C1 segment of cervical spinal cord (tissue), 14 donors: ENCODE data around the gene C2CD5.
"Not testable (repeated sequence)": the region's sequence is repeated elsewhere in the genome, so short reads cannot be mapped to it uniquely, and the experiment has no call there.

Experiments used
- DNase-seq, 14 donors: peaks; one replicate each; lab custom pipeline; 2025; lab: John Stamatoyannopoulos, UW

C2CD5 gene

GRCh38 chr12:22535478-22535877 lies 8.9 kb downstream of the C2CD5 start:
- DNase-seq: no peak

- no peak for DNase-seq
These were observed 9.3 kb downstream of the C2CD5 start for GRCh38 chr12:22535038-22535437.

- DNase-seq: no peak
These were observed 11.2 kb downstream of the C2CD5 start for GRCh38 chr12:22533155-22533554.

GRCh38 chr12:22532317-22532716 lies 12.0 kb downstream of the C2CD5 start:
- no peak for DNase-seq

GRCh38 chr12:22531205-22531604 lies 13.1 kb downstream of the C2CD5 start:
- DNase-seq: no peak

- no peak for DNase-seq
These were observed 14.9 kb downstream of the C2CD5 start for GRCh38 chr12:22529281-22530060.

- DNase-seq: no peak
These were observed 16.3 kb downstream of the C2CD5 start for GRCh38 chr12:22527999-22528398.

- DNase-seq: no peak
These were observed 17.5 kb downstream of the C2CD5 start for GRCh38 chr12:22526836-22527235.

GRCh38 chr12:22525426-22525825 lies 18.9 kb downstream of the C2CD5 start:
- no peak for DNase-seq

- no peak for DNase-seq
These were observed 25.3 kb downstream of the C2CD5 start for GRCh38 chr12:22518998-22519397.

GRCh38 chr12:22518060-22518719 lies 26.2 kb downstream of the C2CD5 start:
- peak in 1 of 14 donors; percentile 36 for DNase-seq

GRCh38 chr12:22514875-22515274 lies 29.5 kb downstream of the C2CD5 start:
- DNase-seq: no peak

- DNase-seq: no peak
These were observed 38.5 kb downstream of the C2CD5 start for GRCh38 chr12:22505826-22506225.

- DNase-seq: no peak
These were observed 44.2 kb downstream of the C2CD5 start for GRCh38 chr12:22500100-22500499.

GRCh38 chr12:22499445-22499844 lies 44.9 kb downstream of the C2CD5 start:
- no peak for DNase-seq

GRCh38 chr12:22494319-22494718 lies 50.0 kb downstream of the C2CD5 start:
- DNase-seq: no peak

GRCh38 chr12:22491034-22491433 lies 53.3 kb downstream of the C2CD5 start:
- no peak for DNase-seq

- DNase-seq: no peak
These were observed 55.9 kb downstream of the C2CD5 start for GRCh38 chr12:22488478-22488877.

- not testable (repeated sequence) for DNase-seq
These were observed 56.7 kb downstream of the C2CD5 start for GRCh38 chr12:22487683-22488082.

GRCh38 chr12:22481547-22482104 lies 62.7 kb downstream of the C2CD5 start:
- no peak for DNase-seq

- DNase-seq: not testable (repeated sequence)
These were observed 63.5 kb downstream of the C2CD5 start for GRCh38 chr12:22480814-22481213.

GRCh38 chr12:22480016-22480415 lies 64.3 kb downstream of the C2CD5 start:
- no peak for DNase-seq

- no peak for DNase-seq
These were observed 66.5 kb downstream of the C2CD5 start for GRCh38 chr12:22477894-22478287.
